Panc1 (cell line): Measurements from ENCODE around the gene C11orf24.

Source experiments
- CTCF ChIP-seq: fragments of 450-650 bp; IDR thresholded peaks from 2 replicates; pipeline ENCODE4 v1.5.1; 2017; ENCODE audit warnings: mild to moderate bottlenecking
- POLR2AphosphoS5 ChIP-seq: IDR thresholded peaks from 2 replicates; pipeline ENCODE4 v1.6.1; 2012; ENCODE audit warnings: mild to moderate bottlenecking, low read depth, low read length, moderate library complexity
- REST ChIP-seq, 2 experiments: IDR thresholded peaks; 2 replicates each; pipeline ENCODE4 v1.6.1; 2011 to 2012; ENCODE audit warnings: low read depth in 2 of 2, control low read depth in 1 of 2, low read length in 1 of 2, mild to moderate bottlenecking in 1 of 2, moderate library complexity in 1 of 2; ENCODE audit not compliant: insufficient read depth in 1 of 2
- SIN3A ChIP-seq: IDR thresholded peaks from 2 replicates; pipeline ENCODE4 v1.6.1; 2012; ENCODE audit warnings: low read depth, mild to moderate bottlenecking, low read length, moderate library complexity, borderline replicate concordance; ENCODE audit not compliant: insufficient read depth
- TCF7L2 ChIP-seq: IDR thresholded peaks from 2 replicates; pipeline ENCODE4 v1.6.1; 2011; ENCODE audit warnings: mild to moderate bottlenecking, low read depth, low read length, inconsistent platforms

- TF ChIP-seq CTCF (peak; percentile 100), POLR2AphosphoS5 (peak; percentile 40; the same call in 1 of the 2 replicates), REST (IDR thresholded peaks at IDR 0.05; ENCODE audit: insufficient read depth in 1 of 2, low read depth in 2 of 2, low read length in 1 of 2) (no peak), SIN3A (no peak), TCF7L2 (no peak)
These were observed 26.3 kb upstream of the C11orf24 start for GRCh38 chr11:68297812-68298658.
